HPDE6-E6E7 (cell line): ENCODE results near the gene WNT5A.

Source experiments
- DNase-seq: peaks from one replicate; pipeline ENCODE4 v3.0.0; 2011; ENCODE audit warnings: missing footprints; ENCODE audit errors: extremely low spot score

Gene WNT5A

DNA sequence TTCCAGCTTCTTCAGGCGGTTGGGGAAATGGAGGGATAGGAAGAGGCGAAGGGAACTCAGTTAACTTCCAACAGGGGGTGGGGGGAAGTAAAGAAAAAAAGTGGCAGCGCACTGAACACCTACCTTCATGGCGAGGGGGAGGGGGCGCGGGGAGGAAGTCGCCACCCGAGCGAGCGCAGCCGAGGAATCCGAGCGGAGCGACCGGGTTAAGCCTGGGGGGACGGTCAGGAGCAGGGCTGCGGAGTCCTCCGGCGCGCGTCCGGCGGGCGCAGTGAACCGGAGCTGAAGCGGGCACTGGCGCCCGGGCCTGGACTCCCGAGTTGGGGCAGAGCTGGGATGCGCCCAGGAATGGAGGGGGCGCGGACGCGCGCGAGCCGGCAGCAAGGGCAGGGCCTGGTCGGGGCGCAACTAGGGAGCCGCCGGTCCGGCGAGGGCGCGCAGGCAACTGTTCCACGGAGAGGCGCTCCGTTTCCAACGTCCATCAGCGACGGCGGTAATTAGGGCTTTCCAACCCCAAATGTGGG lies at the start of gene WNT5A:
Gene WNT5A, minus strand, starts transcription at position 450 of the 524 bp plus-strand sequence. Its CDS starts 321 bp downstream, at position 129.
- DNase-seq, result no peak

- no peak for DNase-seq
Measured at GRCh38 chr3:55534876-55535275, 47.8 kb upstream of the WNT5A start.

GRCh38 chr3:55532806-55533205 lies 45.7 kb upstream of the WNT5A start:
- no peak for DNase-seq

DNA sequence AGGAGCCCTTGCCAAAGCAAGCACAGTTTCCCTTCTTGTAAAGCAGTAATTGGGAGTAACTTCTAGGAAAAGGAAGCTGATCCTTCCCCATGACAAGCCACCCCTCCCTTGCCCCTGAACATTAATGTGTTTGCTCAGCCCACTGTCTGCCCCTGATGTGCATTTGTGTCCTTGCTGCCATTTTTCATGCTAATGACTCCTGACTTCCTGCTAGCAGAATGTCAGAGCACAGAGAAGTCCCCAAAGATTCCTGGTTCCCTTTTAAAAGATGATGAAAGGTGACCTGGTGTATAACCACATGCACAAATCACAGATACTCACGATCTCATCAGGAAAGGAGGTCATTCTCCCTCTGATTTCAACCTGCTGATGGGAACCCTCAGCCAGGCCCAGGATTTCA lies 44.2 kb upstream of the WNT5A start:
- no peak for DNase-seq

DNA sequence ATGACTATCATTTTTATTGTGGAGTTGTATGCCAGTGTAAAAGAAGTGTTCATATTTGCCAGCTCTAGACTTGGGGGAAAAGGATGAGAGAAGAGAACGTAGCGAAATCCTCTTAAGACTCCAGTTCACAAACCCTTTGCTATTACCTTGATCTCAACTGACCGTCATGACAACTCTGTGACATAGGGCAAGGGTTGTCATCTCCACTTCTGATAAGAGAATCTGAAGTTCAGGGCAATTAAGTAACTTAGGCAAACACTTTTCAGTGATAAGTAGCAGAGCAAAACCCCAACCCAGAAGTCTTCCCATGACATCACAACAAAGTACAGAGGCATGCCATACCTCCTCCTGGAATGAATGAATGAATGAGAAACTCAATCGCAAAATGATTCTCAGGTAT lies 40.3 kb upstream of the WNT5A start:
- DNase-seq, result no peak

DNA sequence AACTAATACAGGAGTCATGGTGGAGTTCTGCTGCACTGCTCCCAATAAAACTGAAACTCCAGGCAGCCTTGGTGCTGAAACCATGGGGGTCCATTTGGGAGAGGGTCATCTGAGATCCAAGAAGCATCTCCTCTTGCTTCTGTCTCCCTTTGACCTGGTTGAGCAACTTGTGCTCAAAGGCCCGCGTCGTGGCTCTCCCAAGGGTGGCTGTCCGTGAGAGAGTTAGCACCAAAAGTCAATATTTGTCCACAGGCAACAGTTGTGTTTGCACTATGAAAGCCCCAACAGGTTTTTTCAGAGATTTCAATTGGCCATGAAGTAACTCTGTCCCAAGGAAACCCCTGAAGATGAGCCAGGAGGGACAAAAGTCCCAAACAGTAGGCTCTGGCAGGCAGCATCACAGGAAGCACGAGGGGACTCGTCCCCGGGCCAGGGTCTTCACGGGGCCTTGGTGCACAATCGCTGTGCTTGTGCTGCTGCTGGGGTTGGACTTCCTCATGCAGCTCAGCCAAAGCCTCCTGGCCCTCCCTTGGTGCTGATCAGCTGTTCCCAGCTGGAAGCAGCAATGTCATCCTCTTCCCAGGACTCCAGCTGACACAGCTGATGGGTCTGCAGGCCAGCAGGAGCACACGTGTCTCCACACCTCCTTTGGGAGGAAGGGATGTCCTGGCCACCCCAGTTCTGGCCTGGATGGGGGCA lies 39.4 kb upstream of the WNT5A start:
- DNase-seq, result no peak

DNA sequence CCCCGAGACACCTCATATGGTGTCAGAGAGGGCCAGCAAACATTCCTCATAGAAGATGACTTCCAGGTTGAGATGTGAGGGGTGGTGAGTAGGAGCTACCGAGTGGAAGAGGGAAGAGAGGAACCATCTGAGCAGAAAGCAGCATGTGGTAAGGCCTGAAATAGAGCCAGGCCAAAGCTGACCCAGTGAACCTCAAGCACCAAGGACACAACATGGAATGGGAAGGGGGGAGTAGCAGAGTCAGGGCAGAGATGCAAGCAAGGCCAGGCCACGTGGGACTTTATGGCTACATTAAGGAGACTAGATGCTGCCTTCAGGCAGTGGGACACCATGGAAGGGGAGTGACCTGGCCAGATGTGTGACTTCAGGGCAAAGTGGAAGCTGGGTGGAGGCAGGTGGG lies 38.3 kb upstream of the WNT5A start:
- DNase-seq, result no peak

GRCh38 chr3:55524565-55525244 lies 37.6 kb upstream of the WNT5A start:
- no peak for DNase-seq

DNA sequence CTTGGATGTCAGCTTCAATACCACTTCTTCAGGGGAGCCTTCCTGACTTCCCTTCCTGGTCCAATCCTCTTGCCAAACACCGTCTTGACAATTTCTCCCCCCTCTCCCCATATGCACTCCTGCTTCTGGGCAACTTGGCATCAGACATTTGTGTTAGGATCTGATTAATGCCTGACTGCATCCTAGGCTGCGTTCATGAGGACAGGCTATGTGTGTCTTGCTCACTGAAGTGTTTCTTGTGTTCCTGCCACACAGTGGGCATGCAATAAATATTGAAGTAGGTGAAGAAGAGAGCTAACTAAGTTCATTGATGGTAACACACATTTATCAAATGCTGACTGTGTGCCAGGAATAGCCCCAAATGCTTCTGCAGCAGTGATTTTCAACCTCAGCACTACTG lies 36.4 kb upstream of the WNT5A start:
- no peak for DNase-seq

GRCh38 chr3:55521738-55522421 lies 34.8 kb upstream of the WNT5A start:
- DNase-seq, result no peak

- no peak for DNase-seq
Measured at GRCh38 chr3:55521064-55521737, 34.1 kb upstream of the WNT5A start.

DNA sequence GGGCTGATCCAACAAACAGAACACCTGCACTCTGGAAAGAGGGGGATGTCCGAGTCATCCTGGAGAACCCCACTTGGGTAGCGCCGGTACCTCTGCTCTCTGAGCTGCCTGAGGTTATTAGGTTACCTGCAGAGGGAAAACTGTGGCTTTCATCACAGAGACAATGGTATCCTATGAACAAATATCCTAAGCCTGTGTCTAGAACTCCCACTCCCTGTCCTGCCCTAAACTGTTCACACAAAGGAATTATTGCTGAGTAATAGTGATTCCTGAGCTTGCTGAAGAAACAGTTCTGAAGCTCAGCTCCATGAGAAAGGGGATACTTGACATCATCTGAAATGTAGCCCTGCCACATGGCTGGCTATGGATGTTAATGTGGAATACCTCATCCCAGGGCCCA lies 31.9 kb upstream of the WNT5A start:
- no peak for DNase-seq

DNA sequence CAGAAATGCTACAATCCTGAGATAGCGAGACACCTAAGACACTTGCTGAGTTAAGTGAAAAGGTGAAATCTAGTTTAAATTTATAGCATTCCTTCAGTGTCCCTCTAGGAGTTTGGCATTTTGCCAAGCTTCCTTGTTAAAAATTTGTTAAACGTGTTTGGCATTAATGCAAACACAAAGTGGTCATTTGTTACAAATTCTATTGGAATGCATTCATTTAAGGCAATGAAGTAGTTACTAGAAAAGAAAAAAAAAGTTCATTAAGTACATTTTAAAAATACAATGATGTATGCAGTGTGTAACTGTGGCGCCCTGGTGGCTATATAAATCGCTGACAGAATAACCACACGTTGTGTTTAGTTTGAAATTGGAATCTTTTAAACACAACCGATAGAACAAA lies 31.3 kb upstream of the WNT5A start:
- no peak for DNase-seq

- DNase-seq, result no peak
Measured at GRCh38 chr3:55516392-55517030, 29.4 kb upstream of the WNT5A start.

GRCh38 chr3:55515550-55516246 lies 28.6 kb upstream of the WNT5A start:
- no peak for DNase-seq

- no peak for DNase-seq
Measured at GRCh38 chr3:55514962-55515361, 27.9 kb upstream of the WNT5A start.

DNA sequence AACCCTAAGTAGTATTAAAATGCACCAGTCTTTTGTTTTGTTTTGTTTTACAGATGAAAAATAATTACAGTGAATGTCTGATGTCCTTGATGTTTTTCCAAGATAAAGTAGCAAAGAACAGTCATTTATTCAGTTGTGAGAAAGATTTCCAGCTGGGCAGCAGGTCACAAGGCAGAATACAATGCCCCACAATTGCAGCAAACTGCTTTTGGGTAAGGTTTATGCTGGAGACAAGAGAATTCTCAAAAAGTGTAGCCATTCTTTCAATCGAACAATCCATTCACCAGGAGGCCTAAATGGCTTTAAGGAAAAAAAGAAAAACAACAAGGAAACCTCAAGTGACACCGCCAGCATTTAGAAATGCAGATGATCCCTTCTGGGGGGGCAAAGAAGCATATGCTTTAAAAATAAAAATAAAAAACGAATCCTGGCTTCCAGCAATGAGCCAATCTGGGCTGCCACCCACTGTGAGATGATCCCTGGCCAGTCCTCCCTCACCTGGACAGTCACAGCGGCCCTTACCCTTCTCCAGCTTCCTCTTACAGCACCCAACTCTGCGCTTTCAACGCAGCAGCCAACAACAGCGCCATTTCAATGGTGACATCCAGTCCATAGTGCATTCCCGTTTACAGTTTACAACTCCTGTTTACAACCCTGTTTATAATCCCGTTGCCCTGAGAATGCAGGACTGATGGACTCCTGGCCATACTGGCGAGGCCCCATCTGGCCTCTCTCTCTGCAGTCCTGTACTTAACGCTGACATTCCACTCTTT lies 25.7 kb upstream of the WNT5A start:
- no peak for DNase-seq

DNA sequence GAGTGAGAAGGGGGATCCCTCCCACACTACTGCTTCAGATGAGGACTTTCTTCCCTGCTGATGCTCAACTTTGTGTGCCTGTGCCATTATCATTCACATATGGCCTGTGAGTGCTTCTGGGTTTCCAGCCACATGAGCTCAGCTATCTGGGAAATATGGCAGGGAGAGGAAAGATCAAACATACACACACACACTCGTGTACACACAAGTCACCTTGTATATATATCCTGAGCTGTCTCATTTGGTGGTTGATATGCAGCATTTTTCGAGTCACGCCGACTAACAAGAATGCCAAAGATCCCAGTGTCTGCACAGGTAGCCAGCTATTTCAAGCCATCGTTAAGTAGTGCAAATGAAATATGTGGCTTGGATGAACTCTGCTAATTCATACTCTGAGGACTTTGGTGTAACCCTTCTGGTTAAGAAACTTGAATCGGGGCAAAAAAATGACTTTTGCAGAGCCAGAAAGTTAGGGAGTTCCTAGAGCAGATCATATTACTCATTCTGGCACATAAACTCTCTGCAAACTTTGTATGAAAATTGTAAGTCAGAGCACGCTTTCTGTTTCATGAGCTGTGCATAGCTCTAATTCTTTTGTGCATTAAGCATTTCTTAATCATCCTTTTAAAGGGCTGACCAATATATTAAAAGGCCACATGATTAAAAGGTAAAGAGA lies 24.9 kb upstream of the WNT5A start:
- no peak for DNase-seq

DNA sequence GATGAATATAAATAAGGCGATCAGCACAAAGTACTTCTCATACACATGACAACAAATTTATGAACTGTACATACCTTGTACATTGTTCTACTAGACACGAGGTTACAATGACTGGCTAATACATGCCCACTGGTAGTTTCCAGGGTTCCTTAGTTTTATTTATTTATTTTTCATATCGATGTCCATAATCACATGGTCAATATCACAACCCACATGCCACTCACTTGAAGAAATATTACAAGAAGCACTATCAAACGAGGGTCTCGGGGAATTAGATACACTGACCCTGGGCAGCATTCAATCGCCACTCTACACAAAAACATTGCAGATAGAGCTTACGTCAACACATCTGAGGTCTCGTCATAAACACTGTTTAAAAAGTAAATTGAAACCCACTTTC lies 21.2 kb upstream of the WNT5A start:
- DNase-seq, result no peak

GRCh38 chr3:55507808-55508207 lies 20.7 kb upstream of the WNT5A start:
- no peak for DNase-seq
